Natural killer cell treated with Interleukin-12 subunit alpha and Interleukin-12 subunit beta and Interleukin-15 and Interleukin-18, amount 100 ng/mL, for 72 hours (primary cell): ENCODE data around the gene STAP2. TPM values are rescaled to one million over a fixed set of nuclear protein-coding genes. Genes with fewer than 3 reads are reported as not detected.
"Not testable (repeated sequence)": the region's sequence is repeated elsewhere in the genome, so short reads cannot be mapped to it uniquely, and the experiment has no call there.

Experiments used
- ATAC-seq, 2 donors: fragments of 150-1000 bp; cut with Tn5 transposase in 1 of 2; sonication (Bioruptor Pico), chemical (Tn5 transposase) in 1 of 2; 2 replicates each; pipeline ENCODE4 v1.10.0; 2021
- DNase-seq: peaks from one replicate; pipeline ENCODE4 v3.0.0; 2022; ENCODE audit warnings: low spot score
- H3K27ac Mint-ChIP-seq, 2 donors: 1 replicate in 1 of 2; 2 replicates in 1 of 2; pipeline ENCODE4 v1.8.0; 2022; ENCODE audit warnings: mixed read lengths in 2 of 2, mild to moderate bottlenecking in 1 of 2, moderate library complexity in 1 of 2
- H3K27me3 Mint-ChIP-seq, 2 donors: 1 replicate in 1 of 2; 2 replicates in 1 of 2; pipeline ENCODE4 v1.8.0; 2022; ENCODE audit warnings: mixed read lengths in 2 of 2
- H3K36me3 Mint-ChIP-seq: one replicate; pipeline ENCODE4 v1.8.0; 2022; ENCODE audit warnings: mixed read lengths
- H3K4me1 Mint-ChIP-seq, 2 donors: 1 replicate in 1 of 2; 2 replicates in 1 of 2; pipeline ENCODE4 v1.8.0; 2022; ENCODE audit warnings: low read depth in 2 of 2, mixed read lengths in 2 of 2, mild to moderate bottlenecking in 1 of 2
- H3K4me3 Mint-ChIP-seq: one replicate; pipeline ENCODE4 v1.8.0; 2022; ENCODE audit warnings: mixed read lengths
- H3K9me3 Mint-ChIP-seq: 2 replicates; pipeline ENCODE4 v1.8.0; 2022; ENCODE audit warnings: mixed read lengths
- total RNA-seq, 2 donors: library from RNA; stranded (reverse); gene quantifications; one replicate each; pipeline ENCODE4 v1.2.3, GENCODE V29; 2022

STAP2 gene
- total RNA-seq, 2 donors from 2014 or later, result 7.3 to 12.8 TPM

GRCh38 chr19:4357095-4357797 is 18.6 kb upstream of the STAP2 start:
- H3K27me3 Mint-ChIP-seq, result no peaks in the 10 kb centered on the region
- H3K27ac Mint-ChIP-seq, result no peak overlapping the region
- DNase-seq, result no peak
- ATAC-seq, result no peak
- H3K4me3 Mint-ChIP-seq, result no peak overlapping the region
- H3K36me3 Mint-ChIP-seq, result no peaks in the 10 kb centered on the region
- no peaks in the 10 kb centered on the region for H3K9me3 Mint-ChIP-seq
- H3K4me1 Mint-ChIP-seq, result peaks cover 0 to 6% of the 10 kb centered on the region in 2 donors

GRCh38 chr19:4354897-4355296 is 16.3 kb upstream of the STAP2 start:
- no peak for ATAC-seq
- Mint-ChIP-seq H3K4me1 (peaks cover 10 to 11% of the 10 kb centered on the region in 2 donors), H3K36me3 (no peaks in the 10 kb centered on the region), H3K27ac (no peak overlapping the region), H3K9me3 (no peaks in the 10 kb centered on the region), H3K4me3 (no peak overlapping the region), H3K27me3 (no peaks in the 10 kb centered on the region)
- no peak for DNase-seq

- no peaks in the 10 kb centered on the region for H3K27me3 Mint-ChIP-seq
- H3K4me3 Mint-ChIP-seq, result no peak overlapping the region
- H3K9me3 Mint-ChIP-seq, result no peaks in the 10 kb centered on the region
- peaks cover 13 to 15% of the 10 kb centered on the region in 2 donors for H3K4me1 Mint-ChIP-seq
- no peak overlapping the region for H3K27ac Mint-ChIP-seq
- ATAC-seq, result no peak
- DNase-seq, result no peak
- no peaks in the 10 kb centered on the region for H3K36me3 Mint-ChIP-seq
Measured at GRCh38 chr19:4354282-4354681, 15.7 kb upstream of the STAP2 start.

GRCh38 chr19:4352701-4353121 is 14.1 kb upstream of the STAP2 start:
- ATAC-seq (peak; percentile 56 to 67), DNase-seq (peak; percentile 78)
- H3K36me3 Mint-ChIP-seq, result no peaks in the 10 kb centered on the region
- no peak overlapping the region for H3K27ac Mint-ChIP-seq
- peaks cover 13 to 26% of the 10 kb centered on the region in 2 donors for H3K4me1 Mint-ChIP-seq
- no peaks in the 10 kb centered on the region for H3K27me3 Mint-ChIP-seq
- no peaks in the 10 kb centered on the region for H3K9me3 Mint-ChIP-seq
- H3K4me3 Mint-ChIP-seq, result no peak overlapping the region

GRCh38 chr19:4350726-4351125 is 12.1 kb upstream of the STAP2 start:
- peak overlapping the region; percentile 75 to 97 for H3K27ac Mint-ChIP-seq
- no peak for ATAC-seq
- DNase-seq, result no peak
- H3K36me3 Mint-ChIP-seq, result no peaks in the 10 kb centered on the region
- no peaks in the 10 kb centered on the region for H3K9me3 Mint-ChIP-seq
- no peak overlapping the region for H3K4me3 Mint-ChIP-seq
- H3K4me1 Mint-ChIP-seq, result peaks cover 25 to 36% of the 10 kb centered on the region in 2 donors
- no peaks in the 10 kb centered on the region for H3K27me3 Mint-ChIP-seq

GRCh38 chr19:4350111-4350510 is 11.5 kb upstream of the STAP2 start:
- no peak for DNase-seq
- Mint-ChIP-seq H3K9me3 (no peaks in the 10 kb centered on the region), H3K4me1 (peaks cover 32 to 41% of the 10 kb centered on the region in 2 donors), H3K27ac (peak overlapping the region; percentile 75 to 97), H3K36me3 (no peaks in the 10 kb centered on the region), H3K27me3 (no peaks in the 10 kb centered on the region), H3K4me3 (peak overlapping the region; percentile 56)
- no peak for ATAC-seq

GRCh38 chr19:4349225-4349624 is 10.6 kb upstream of the STAP2 start:
- not testable (repeated sequence) for H3K36me3 Mint-ChIP-seq, H3K27me3 Mint-ChIP-seq, ATAC-seq, DNase-seq, H3K4me3 Mint-ChIP-seq, H3K9me3 Mint-ChIP-seq
- peaks cover 32 to 42% of the 10 kb centered on the region in 2 donors for H3K4me1 Mint-ChIP-seq
- peak overlapping the region; percentile 83 to 97 for H3K27ac Mint-ChIP-seq

GRCh38 chr19:4347521-4347920 is 8.9 kb upstream of the STAP2 start:
- ATAC-seq, result peak in 1 of 2 donors; percentile 33
- no peaks in the 10 kb centered on the region for H3K36me3 Mint-ChIP-seq
- peak overlapping the region; percentile 83 to 97 for H3K27ac Mint-ChIP-seq

GRCh38 chr19:4346020-4346383 is 7.4 kb upstream of the STAP2 start:
- no peaks in the 10 kb centered on the region for H3K27me3 Mint-ChIP-seq
- H3K9me3 Mint-ChIP-seq, result no peaks in the 10 kb centered on the region
- H3K36me3 Mint-ChIP-seq, result no peaks in the 10 kb centered on the region
- H3K4me3 Mint-ChIP-seq, result peak overlapping the region; percentile 25
- ATAC-seq (no peak), DNase-seq (no peak)
- H3K27ac Mint-ChIP-seq, result peak overlapping the region; percentile 10 to 97
- peaks cover 36 to 47% of the 10 kb centered on the region in 2 donors for H3K4me1 Mint-ChIP-seq

More at GRCh38 chr19:4347521-4347920, 8.9 kb upstream of the STAP2 start:
- H3K4me3 Mint-ChIP-seq, result peak overlapping the region; percentile 68
- peaks cover 35 to 47% of the 10 kb centered on the region in 2 donors for H3K4me1 Mint-ChIP-seq
- H3K27me3 Mint-ChIP-seq, result no peaks in the 10 kb centered on the region
- DNase-seq, result no peak
- no peaks in the 10 kb centered on the region for H3K9me3 Mint-ChIP-seq

GRCh38 chr19:4345342-4346019 is 6.9 kb upstream of the STAP2 start:
- DNase-seq, result no peak

GRCh38 chr19:4343370-4344307 is 5.0 kb upstream of the STAP2 start, which contains the start of gene MPND:
TSS of gene MPND (plus strand) at chr19:4343562. CDS start at chr19:4343594, 32 bp downstream.
- DNase-seq, result peak; percentile 97
- peak within 1 kb of the TSS; percentile 91 for H3K4me3 Mint-ChIP-seq
- H3K27ac Mint-ChIP-seq, result peak within 1 kb of the TSS; percentile 73 to 78
- no peaks in the 10 kb centered on the region for H3K36me3 Mint-ChIP-seq
- no peaks in the 10 kb centered on the region for H3K9me3 Mint-ChIP-seq
- peaks cover 24 to 34% of the 10 kb centered on the region in 2 donors for H3K4me1 Mint-ChIP-seq
- ATAC-seq, result peak; percentile 85 to 88
- H3K27me3 Mint-ChIP-seq, result no peaks in the 10 kb centered on the region

More at GRCh38 chr19:4345342-4346019, 6.9 kb upstream of the STAP2 start:
- H3K4me3 Mint-ChIP-seq, result peak overlapping the region; percentile 64
- H3K36me3 Mint-ChIP-seq, result no peaks in the 10 kb centered on the region
- peaks cover 31 to 44% of the 10 kb centered on the region in 2 donors for H3K4me1 Mint-ChIP-seq
- ATAC-seq, result no peak
- H3K27me3 Mint-ChIP-seq, result no peaks in the 10 kb centered on the region
- peak overlapping the region; percentile 10 to 97 for H3K27ac Mint-ChIP-seq
- H3K9me3 Mint-ChIP-seq, result no peaks in the 10 kb centered on the region

GRCh38 chr19:4342615-4343369 is 4.2 kb upstream of the STAP2 start:
- Mint-ChIP-seq H3K27ac (peak overlapping the region; percentile 73 to 78), H3K4me1 (peaks cover 32 to 37% of the 10 kb centered on the region in 2 donors), H3K27me3 (no peaks in the 10 kb centered on the region), H3K9me3 (no peaks in the 10 kb centered on the region), H3K36me3 (no peaks in the 10 kb centered on the region), H3K4me3 (peak overlapping the region; percentile 91)
- DNase-seq, result peak; percentile 97
- peak; percentile 92 to 94 for ATAC-seq

GRCh38 chr19:4342314-4342614 is 3.6 kb upstream of the STAP2 start:
- no peak for DNase-seq
- H3K4me3 Mint-ChIP-seq, result peak overlapping the region; percentile 91
- no peaks in the 10 kb centered on the region for H3K9me3 Mint-ChIP-seq
- no peaks in the 10 kb centered on the region for H3K36me3 Mint-ChIP-seq
- H3K27me3 Mint-ChIP-seq, result no peaks in the 10 kb centered on the region
- H3K4me1 Mint-ChIP-seq, result peaks cover 32 to 36% of the 10 kb centered on the region in 2 donors
- no peak for ATAC-seq
- peak overlapping the region; percentile 73 to 78 for H3K27ac Mint-ChIP-seq
